ENCODE results near the gene CHMP1A. TPM values are rescaled to one million over a fixed set of nuclear protein-coding genes. Genes with fewer than 3 reads are reported as not detected.

Gene CHMP1A
- total RNA-seq, 2 donors from 2014 or later: 118 to 176 TPM

DNA sequence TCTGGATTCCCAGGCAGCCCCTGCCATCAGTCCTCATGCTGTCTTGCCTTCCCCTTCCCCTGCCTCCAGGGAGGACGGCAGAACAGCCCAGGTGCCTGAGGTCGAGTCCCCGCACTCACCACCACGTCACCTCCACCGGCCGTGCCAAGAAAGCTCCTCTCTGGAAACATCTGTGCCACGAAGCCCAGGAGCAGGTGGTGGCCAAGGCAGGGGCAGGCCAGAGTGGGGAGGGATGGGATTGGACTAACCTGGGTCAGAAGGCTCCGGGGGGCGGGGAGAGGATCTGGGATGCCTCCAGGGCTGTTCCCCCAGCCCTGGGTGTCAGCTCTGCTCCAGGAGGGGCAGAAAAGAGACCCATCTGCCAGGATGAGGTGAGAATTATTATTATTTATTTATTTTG, 51.5 kb downstream of the CHMP1A start:
- intact Hi-C loops (cut with DNase I): no loop called here
- Histone ChIP-seq H3K9ac (ENCODE audit: low read depth in 2 of 2, low read length in 2 of 2) (no peak overlapping the region), H3K4me3 (no peak overlapping the region), H3K4me1 (peaks cover 5% of the 10 kb centered on the region), H3K36me3 (no peaks in the 10 kb centered on the region), H3K27ac (no peak overlapping the region), H3K27me3 (peaks cover 15% of the 10 kb centered on the region), H3K9me3 (no peaks in the 10 kb centered on the region)
- TF ChIP-seq CTCF (IDR thresholded peaks at IDR 0.05): no peak
- DNase-seq: no peak

DNA sequence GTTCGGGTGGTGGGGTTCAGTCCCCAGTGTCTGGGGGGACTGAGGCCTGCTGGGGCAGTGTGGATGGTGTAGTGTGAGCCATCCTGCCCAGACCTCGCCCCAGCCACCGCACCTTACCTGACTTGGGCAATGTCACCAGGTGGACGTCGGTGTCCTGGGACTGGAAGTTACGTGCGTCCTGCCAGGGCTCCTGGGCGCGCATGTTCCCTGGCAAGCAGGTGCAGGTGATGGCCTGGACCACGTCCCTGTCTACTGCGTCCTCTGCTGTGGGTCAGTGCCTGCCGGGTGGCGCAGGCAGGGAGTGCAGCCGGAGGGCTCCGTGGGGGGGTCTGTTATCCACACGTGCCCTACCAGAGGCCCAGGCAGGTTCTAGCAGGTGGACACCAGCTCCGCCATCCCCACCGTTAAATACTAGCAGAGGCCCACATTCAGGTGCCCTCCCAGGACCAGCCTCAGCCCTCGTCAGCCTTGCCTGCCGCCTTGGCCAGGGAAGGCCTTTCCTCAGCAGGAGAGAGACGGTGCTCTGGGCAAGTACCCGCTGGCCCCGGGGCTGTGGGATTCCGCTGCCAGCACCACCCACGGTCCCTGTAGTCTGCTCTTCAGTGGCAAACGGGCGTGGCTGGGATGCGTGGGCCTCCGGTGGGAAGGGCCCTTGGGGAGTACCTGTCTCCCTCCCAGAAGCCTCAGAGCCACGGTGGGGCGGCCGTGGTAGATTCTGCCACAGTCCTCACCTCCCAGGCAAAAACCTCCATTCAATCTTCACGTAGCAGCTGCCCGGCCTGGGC, 52.1 kb downstream of the CHMP1A start:
- DNase-seq: no peak
- no peak for TF ChIP-seq CTCF (IDR thresholded peaks at IDR 0.05)
- H3K9ac ChIP-seq (ENCODE audit: low read depth in 2 of 2, low read length in 2 of 2): no peak overlapping the region

DNA sequence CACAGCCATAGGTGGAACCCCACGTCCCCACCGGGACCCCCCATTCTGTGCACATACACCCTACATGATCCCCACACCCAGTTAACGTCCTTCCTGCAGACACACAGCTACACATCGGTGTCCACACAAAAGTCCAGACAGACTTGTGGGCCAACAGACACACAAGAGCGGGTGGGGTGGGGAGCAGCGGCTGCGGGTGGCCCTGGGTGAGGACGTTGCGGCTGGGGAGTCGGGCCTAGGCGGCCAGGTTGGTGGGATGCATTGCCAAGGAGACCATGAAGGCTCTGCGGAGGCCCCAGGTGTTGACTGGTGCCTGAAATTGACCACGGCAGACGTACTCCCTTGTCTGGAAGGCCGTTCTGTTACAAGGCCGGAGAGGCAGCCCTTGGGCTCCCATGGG, 52.7 kb downstream of the CHMP1A start:
- no peak for DNase-seq
- intact Hi-C loops (cut with DNase I): no loop called here

More for the DNA sequence above, 52.1 kb downstream of the CHMP1A start:
- Histone ChIP-seq H3K27me3 (peaks cover 12% of the 10 kb centered on the region), H3K9me3 (no peaks in the 10 kb centered on the region), H3K4me3 (no peak overlapping the region), H3K36me3 (no peaks in the 10 kb centered on the region), H3K27ac (no peak overlapping the region), H3K4me1 (peaks cover 5% of the 10 kb centered on the region)
- intact Hi-C loops (cut with DNase I): no loop called here

DNA sequence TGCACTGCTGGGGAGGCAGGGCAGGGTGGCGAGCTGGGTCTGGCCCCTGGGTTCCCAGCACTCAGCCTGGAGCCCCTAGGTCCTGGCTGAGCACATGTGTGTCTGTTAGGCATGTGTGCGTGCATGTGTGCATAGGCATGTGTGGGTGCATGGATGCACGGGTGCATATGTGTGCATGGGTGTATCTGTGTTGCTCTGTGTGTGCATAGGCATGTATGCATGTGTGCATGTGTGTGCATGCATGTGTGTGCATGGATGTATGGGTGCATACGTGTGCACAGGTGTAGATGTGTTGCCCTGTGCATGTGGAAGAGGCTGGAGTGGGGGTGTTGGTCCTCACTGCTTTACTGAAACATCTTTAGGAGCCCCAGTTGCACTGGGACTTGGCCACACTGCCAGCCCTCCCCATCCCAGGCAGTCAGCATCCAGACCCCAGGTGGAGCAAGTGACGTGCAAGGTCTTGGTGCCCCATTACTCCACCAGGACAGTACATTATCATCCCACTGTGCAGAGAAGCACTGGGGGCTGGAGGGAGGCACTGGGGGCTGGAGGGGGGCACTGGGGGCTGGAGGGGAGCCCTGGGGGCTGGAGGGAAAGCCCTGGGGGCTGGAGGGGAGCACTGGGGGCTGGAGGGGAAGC, 54.4 kb downstream of the CHMP1A start:
- intact Hi-C loops (cut with DNase I): no loop called here
- Histone ChIP-seq H3K27ac (no peak overlapping the region), H3K4me3 (no peak overlapping the region), H3K4me1 (no peaks in the 10 kb centered on the region), H3K36me3 (no peaks in the 10 kb centered on the region), H3K9me3 (no peaks in the 10 kb centered on the region), H3K27me3 (peaks cover 9% of the 10 kb centered on the region), H3K9ac (ENCODE audit: low read depth in 2 of 2, low read length in 2 of 2) (no peak overlapping the region)
- DNase-seq: no peak
- TF ChIP-seq CTCF (IDR thresholded peaks at IDR 0.05): no peak

More for the DNA sequence above, 52.7 kb downstream of the CHMP1A start:
- Histone ChIP-seq H3K36me3 (no peaks in the 10 kb centered on the region), H3K9ac (ENCODE audit: low read depth in 2 of 2, low read length in 2 of 2) (no peak overlapping the region), H3K9me3 (no peaks in the 10 kb centered on the region), H3K4me3 (no peak overlapping the region), H3K27me3 (peaks cover 9% of the 10 kb centered on the region), H3K27ac (no peak overlapping the region), H3K4me1 (peaks cover 5% of the 10 kb centered on the region)
- no peak for TF ChIP-seq CTCF (IDR thresholded peaks at IDR 0.05)

GRCh38 chr16:89602273-89602951, 55.1 kb downstream of the CHMP1A start:
- no peak overlapping the region for H3K9ac ChIP-seq (ENCODE audit: low read depth in 2 of 2, low read length in 2 of 2)
- peaks cover 9% of the 10 kb centered on the region for H3K27me3 ChIP-seq
- no peak for TF ChIP-seq CTCF (IDR thresholded peaks at IDR 0.05)
- H3K4me3 ChIP-seq: no peak overlapping the region
- DNase-seq: no peak
- H3K27ac ChIP-seq: no peak overlapping the region
- intact Hi-C loops (cut with DNase I): no loop called here
- no peaks in the 10 kb centered on the region for H3K36me3 ChIP-seq
- H3K4me1 ChIP-seq: no peaks in the 10 kb centered on the region
- H3K9me3 ChIP-seq: no peaks in the 10 kb centered on the region

Data from colonic mucosa (tissue), 4 donors.